Muscle layer of colon (tissue), 2 donors: Measurements from ENCODE around the gene FBXO42.
A peak's percentile ranks its signal among the peaks of the same experiment; 100 is the strongest.

ENCODE experiments used
- H3K27ac ChIP-seq: one replicate; pipeline ENCODE4 v1.7.0; 2013; ENCODE audit warnings: low read depth, mild to moderate bottlenecking, low read length, moderate library complexity
- H3K27me3 ChIP-seq, 2 donors: one replicate each; pipeline ENCODE4 v1.7.0; 2013; ENCODE audit warnings: low read length in 2 of 2, mild to moderate bottlenecking in 2 of 2; ENCODE audit not compliant: insufficient read depth in 2 of 2, control insufficient read depth in 1 of 2
- H3K36me3 ChIP-seq: one replicate; pipeline ENCODE4 v1.7.0; 2013; ENCODE audit warnings: mild to moderate bottlenecking, low read length; ENCODE audit not compliant: insufficient read depth
- H3K4me1 ChIP-seq: one replicate; pipeline ENCODE4 v1.7.0; 2013; ENCODE audit warnings: mild to moderate bottlenecking, low read length; ENCODE audit not compliant: insufficient read depth
- H3K4me3 ChIP-seq, 2 donors: one replicate each; pipeline ENCODE4 v1.7.0; 2013; ENCODE audit warnings: low read length in 2 of 2, low read depth in 1 of 2, mild to moderate bottlenecking in 1 of 2, moderate library complexity in 1 of 2
- H3K9ac ChIP-seq: one replicate; pipeline ENCODE4 v1.7.0; 2013; ENCODE audit warnings: low read length
- H3K9me3 ChIP-seq: one replicate; pipeline ENCODE4 v1.7.0; 2013; ENCODE audit warnings: mild to moderate bottlenecking, low read length
- donor health status: abdominal sarcoma.
- donor health status: Adenocarcinoma of cecum.

The FBXO42 gene

GRCh38 chr1:16386454-16387113 is 34.3 kb upstream of the FBXO42 start:
- H3K4me3 ChIP-seq = peak overlapping the region in 1 of 2 donors; percentile 3
- H3K27ac ChIP-seq = peak overlapping the region; percentile 67

GRCh38 chr1:16385659-16386453 is 33.6 kb upstream of the FBXO42 start:
- no peaks in the 10 kb centered on the region for H3K9me3 ChIP-seq
- H3K27me3 ChIP-seq = no peaks in the 10 kb centered on the region
- peaks cover 39% of the 10 kb centered on the region for H3K4me1 ChIP-seq
- no peak overlapping the region for H3K9ac ChIP-seq
- H3K36me3 ChIP-seq = no peaks in the 10 kb centered on the region
- peak overlapping the region; percentile 67 for H3K27ac ChIP-seq
- H3K4me3 ChIP-seq = peak overlapping the region in 1 of 2 donors; percentile 3

More at GRCh38 chr1:16386454-16387113, 34.3 kb upstream of the FBXO42 start:
- no peaks in the 10 kb centered on the region for H3K36me3 ChIP-seq
- no peaks in the 10 kb centered on the region for H3K9me3 ChIP-seq
- no peaks in the 10 kb centered on the region for H3K27me3 ChIP-seq
- peaks cover 43% of the 10 kb centered on the region for H3K4me1 ChIP-seq
- H3K9ac ChIP-seq = no peak overlapping the region

GRCh38 chr1:16383888-16384287 is 31.6 kb upstream of the FBXO42 start:
- H3K36me3 ChIP-seq = no peaks in the 10 kb centered on the region
- H3K9ac ChIP-seq = no peak overlapping the region
- no peaks in the 10 kb centered on the region for H3K9me3 ChIP-seq
- H3K27ac ChIP-seq = no peak overlapping the region
- no peaks in the 10 kb centered on the region for H3K27me3 ChIP-seq
- no peak overlapping the region for H3K4me3 ChIP-seq
- H3K4me1 ChIP-seq = peaks cover 39% of the 10 kb centered on the region

GRCh38 chr1:16380868-16381267 is 28.6 kb upstream of the FBXO42 start:
- no peaks in the 10 kb centered on the region for H3K9me3 ChIP-seq
- H3K9ac ChIP-seq = no peak overlapping the region
- H3K4me3 ChIP-seq = no peak overlapping the region
- peaks cover 39% of the 10 kb centered on the region for H3K4me1 ChIP-seq
- H3K36me3 ChIP-seq = no peaks in the 10 kb centered on the region
- H3K27ac ChIP-seq = no peak overlapping the region
- no peaks in the 10 kb centered on the region for H3K27me3 ChIP-seq

GRCh38 chr1:16378443-16378842 is 26.2 kb upstream of the FBXO42 start:
- Histone ChIP-seq H3K27ac (no peak overlapping the region), H3K4me1 (peaks cover 35% of the 10 kb centered on the region), H3K36me3 (no peaks in the 10 kb centered on the region)

GRCh38 chr1:16376971-16377370 is 24.7 kb upstream of the FBXO42 start:
- H3K36me3 ChIP-seq = no peaks in the 10 kb centered on the region
- H3K9ac ChIP-seq = no peak overlapping the region
- no peak overlapping the region for H3K4me3 ChIP-seq
- no peaks in the 10 kb centered on the region for H3K9me3 ChIP-seq
- peaks cover 40% of the 10 kb centered on the region for H3K4me1 ChIP-seq
- H3K27me3 ChIP-seq = no peaks in the 10 kb centered on the region
- no peak overlapping the region for H3K27ac ChIP-seq

More at GRCh38 chr1:16378443-16378842, 26.2 kb upstream of the FBXO42 start:
- Histone ChIP-seq H3K27me3 (no peaks in the 10 kb centered on the region), H3K4me3 (no peak overlapping the region), H3K9me3 (no peaks in the 10 kb centered on the region), H3K9ac (no peak overlapping the region)

- no peaks in the 10 kb centered on the region for H3K27me3 ChIP-seq
- H3K9me3 ChIP-seq = no peaks in the 10 kb centered on the region
- H3K4me3 ChIP-seq = peak overlapping the region in 1 of 2 donors; percentile 14
- H3K27ac ChIP-seq = peak overlapping the region; percentile 30
- H3K4me1 ChIP-seq = peaks cover 40% of the 10 kb centered on the region
- H3K9ac ChIP-seq = no peak overlapping the region
- no peaks in the 10 kb centered on the region for H3K36me3 ChIP-seq
Measured at GRCh38 chr1:16375521-16376340, 23.5 kb upstream of the FBXO42 start.

GRCh38 chr1:16374266-16374665 is 22.0 kb upstream of the FBXO42 start:
- no peaks in the 10 kb centered on the region for H3K27me3 ChIP-seq
- H3K27ac ChIP-seq = no peak overlapping the region
- H3K4me3 ChIP-seq = no peak overlapping the region
- H3K4me1 ChIP-seq = peaks cover 42% of the 10 kb centered on the region
- no peaks in the 10 kb centered on the region for H3K9me3 ChIP-seq
- H3K9ac ChIP-seq = no peak overlapping the region
- H3K36me3 ChIP-seq = no peaks in the 10 kb centered on the region

- H3K27me3 ChIP-seq = no peaks in the 10 kb centered on the region
- H3K36me3 ChIP-seq = no peaks in the 10 kb centered on the region
- H3K9me3 ChIP-seq = no peaks in the 10 kb centered on the region
- peaks cover 50% of the 10 kb centered on the region for H3K4me1 ChIP-seq
- no peak overlapping the region for H3K27ac ChIP-seq
- no peak overlapping the region for H3K4me3 ChIP-seq
- H3K9ac ChIP-seq = no peak overlapping the region
Measured at GRCh38 chr1:16372535-16373285, 20.4 kb upstream of the FBXO42 start.

GRCh38 chr1:16371725-16372124 is 19.4 kb upstream of the FBXO42 start:
- Histone ChIP-seq H3K27me3 (no peaks in the 10 kb centered on the region), H3K27ac (no peak overlapping the region), H3K9ac (no peak overlapping the region), H3K36me3 (no peaks in the 10 kb centered on the region), H3K4me1 (peaks cover 40% of the 10 kb centered on the region), H3K9me3 (no peaks in the 10 kb centered on the region), H3K4me3 (no peak overlapping the region)

GRCh38 chr1:16369821-16370220 is 17.5 kb upstream of the FBXO42 start:
- no peak overlapping the region for H3K27ac ChIP-seq
- H3K4me3 ChIP-seq = no peak overlapping the region
- H3K36me3 ChIP-seq = no peaks in the 10 kb centered on the region
- no peaks in the 10 kb centered on the region for H3K27me3 ChIP-seq
- H3K4me1 ChIP-seq = peaks cover 31% of the 10 kb centered on the region
- no peaks in the 10 kb centered on the region for H3K9me3 ChIP-seq
- no peak overlapping the region for H3K9ac ChIP-seq
